BJ (cell line): ENCODE measurements around the gene SLC66A2. TPM values are rescaled to one million over a fixed set of nuclear protein-coding genes. Genes with fewer than 3 reads are reported as not detected.

Experiments
- CTCF ChIA-PET: fragments of 350-600 bp; formaldehyde crosslinking; extraction: SDS; loops from one replicate; lab custom pipeline; 2021; ENCODE audit warnings: antibody characterized with exemption, inconsistent platforms; lab: Yijun Ruan, JAX
- POLR2A ChIA-PET: fragments of 300-600 bp; sonication (Branson Sonifier 250); formaldehyde crosslinking; extraction: SDS; loops from one replicate; lab custom pipeline; 2021; ENCODE audit warnings: antibody characterized with exemption; lab: Charles Lee
- DNase-seq: peaks from one replicate; pipeline ENCODE4 v3.0.0-alpha.2; 2011; ENCODE audit warnings: low read depth
- H3K27me3 ChIP-seq: 2 replicates; pipeline ENCODE4 v1.6.0; 2011; ENCODE audit warnings: low read length; ENCODE audit not compliant: control insufficient read depth, insufficient read depth
- H3K36me3 ChIP-seq: 2 replicates; pipeline ENCODE4 v1.5.1; 2011; ENCODE audit warnings: low read length; ENCODE audit not compliant: control insufficient read depth, insufficient read depth
- H3K4me3 ChIP-seq: 2 replicates; pipeline ENCODE4 v1.5.1; 2011; ENCODE audit warnings: low read depth, mild to moderate bottlenecking, control low read depth, low read length
- polyA plus RNA-seq: library from polyadenylated mRNA; depleted of rRNA; stranded (reverse); fragments of >200 nt; gene quantifications from 2 replicates; pipeline ENCODE4 v1.2.3, GENCODE V29; 2011; rRNA removed
- TF ChIP-seq, protein P1 (sequence below): IDR thresholded peaks from 2 replicates; pipeline ENCODE4 v1.5.1; 2011; ENCODE audit warnings: low read depth, mild to moderate bottlenecking, control low read depth, inconsistent platforms, low read length, moderate library complexity; ENCODE audit not compliant: insufficient read depth

SLC66A2 gene
- polyA plus RNA-seq, 1 experiment, result 26.4 TPM

DNA sequence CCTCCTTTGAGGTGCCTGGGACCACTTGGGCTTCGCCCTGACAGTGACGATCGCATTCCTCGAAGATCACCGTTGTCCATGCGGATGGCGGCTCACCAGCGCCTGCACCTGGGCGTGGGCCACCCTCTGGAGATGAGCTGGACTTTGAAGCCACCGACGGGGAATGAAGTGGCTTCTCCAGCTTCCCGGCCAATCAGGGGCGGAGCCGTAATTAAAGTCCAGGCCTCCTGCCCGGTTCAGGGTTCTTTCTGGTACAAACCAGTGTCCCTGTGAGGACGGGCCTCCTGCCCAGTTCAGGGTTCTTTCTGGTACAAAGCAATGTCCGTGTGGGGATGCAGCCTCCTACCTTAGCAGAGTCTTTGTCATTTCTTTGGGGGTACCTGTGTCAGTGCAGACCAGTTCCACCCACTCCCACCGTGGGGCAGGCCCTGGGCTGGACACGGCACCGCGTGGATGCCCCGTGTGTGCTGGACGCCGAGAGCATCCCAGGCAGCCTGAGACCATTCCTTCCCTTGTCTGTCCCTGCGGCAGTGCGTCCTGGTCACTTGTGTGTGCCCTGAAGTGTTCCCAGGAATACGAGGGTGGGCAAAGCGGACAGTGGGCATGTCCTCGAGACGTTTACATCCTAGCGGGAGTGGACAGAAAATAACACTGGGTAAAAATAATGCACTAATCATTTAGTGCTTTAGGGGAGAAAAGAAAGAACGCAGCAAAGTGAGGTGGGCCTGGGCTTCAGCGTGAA lies 98.7 kb downstream of the SLC66A2 start:
- TF ChIP-seq, protein P1, sequence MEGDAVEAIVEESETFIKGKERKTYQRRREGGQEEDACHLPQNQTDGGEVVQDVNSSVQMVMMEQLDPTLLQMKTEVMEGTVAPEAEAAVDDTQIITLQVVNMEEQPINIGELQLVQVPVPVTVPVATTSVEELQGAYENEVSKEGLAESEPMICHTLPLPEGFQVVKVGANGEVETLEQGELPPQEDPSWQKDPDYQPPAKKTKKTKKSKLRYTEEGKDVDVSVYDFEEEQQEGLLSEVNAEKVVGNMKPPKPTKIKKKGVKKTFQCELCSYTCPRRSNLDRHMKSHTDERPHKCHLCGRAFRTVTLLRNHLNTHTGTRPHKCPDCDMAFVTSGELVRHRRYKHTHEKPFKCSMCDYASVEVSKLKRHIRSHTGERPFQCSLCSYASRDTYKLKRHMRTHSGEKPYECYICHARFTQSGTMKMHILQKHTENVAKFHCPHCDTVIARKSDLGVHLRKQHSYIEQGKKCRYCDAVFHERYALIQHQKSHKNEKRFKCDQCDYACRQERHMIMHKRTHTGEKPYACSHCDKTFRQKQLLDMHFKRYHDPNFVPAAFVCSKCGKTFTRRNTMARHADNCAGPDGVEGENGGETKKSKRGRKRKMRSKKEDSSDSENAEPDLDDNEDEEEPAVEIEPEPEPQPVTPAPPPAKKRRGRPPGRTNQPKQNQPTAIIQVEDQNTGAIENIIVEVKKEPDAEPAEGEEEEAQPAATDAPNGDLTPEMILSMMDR, result no peak
- Histone ChIP-seq H3K36me3 (no peaks in the 10 kb centered on the region), H3K27me3 (no peaks in the 10 kb centered on the region), H3K4me3 (no peak overlapping the region)
- DNase-seq, result no peak
- ChIA-PET CTCF (no interaction called here), POLR2A (no interaction called here)

Other genes starting within 250 kb of the SLC66A2 start
- gene KCNG2, start 153.7 kb downstream of the SLC66A2 start, polyA plus RNA-seq, result not detected in 2 replicates
- gene HSBP1L1, start 13.0 kb upstream of the SLC66A2 start, polyA plus RNA-seq, result 19.1 and 26.4 TPM in 2 replicates
- 95.8 and 117 TPM in 2 replicates for gene TXNL4A, start 36.9 kb upstream of the SLC66A2 start, polyA plus RNA-seq
- gene RBFA, start 82.8 kb upstream of the SLC66A2 start, polyA plus RNA-seq, result 26.1 and 32.4 TPM in 2 replicates
- gene ADNP2, start 157.6 kb upstream of the SLC66A2 start, polyA plus RNA-seq, result 4.1 and 4.4 TPM in 2 replicates